ENCODE data around the gene C6orf62.
"Not testable (repeated sequence)": the region's sequence is repeated elsewhere in the genome, so short reads cannot be mapped to it uniquely, and the experiment has no call there.

Gene C6orf62

DNA sequence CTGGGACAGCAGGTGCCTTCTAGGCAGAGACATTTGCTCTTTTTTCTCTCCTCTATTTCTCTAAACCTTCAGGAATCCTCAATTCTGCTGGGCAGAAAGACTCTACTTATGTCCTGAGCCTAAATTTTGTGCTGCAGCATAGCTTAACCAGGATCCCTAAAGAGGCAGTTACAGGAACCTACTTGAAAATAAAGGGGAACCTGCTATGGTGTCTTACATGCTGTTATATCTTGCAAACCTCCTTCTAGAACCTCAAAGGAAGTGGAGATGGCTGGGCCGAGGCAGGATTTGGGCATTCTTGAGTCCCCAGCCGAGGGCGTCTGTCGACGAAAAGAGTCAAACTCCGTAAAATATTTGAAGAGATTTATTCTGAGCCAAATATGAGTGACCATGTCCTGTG, 38.7 kb upstream of the C6orf62 start:
- Histone ChIP-seq H3K4me1 (ENCODE audit: control insufficient read depth, insufficient read depth, low read length, poor library complexity, severe bottlenecking) (no peaks in the 10 kb centered on the region), H3K4me3 (ENCODE audit: extremely low read depth, insufficient read depth, low read length, poor library complexity, severe bottlenecking) (no peak overlapping the region), H3K36me3 (ENCODE audit: control insufficient read depth, insufficient read depth, low read length) (no peaks in the 10 kb centered on the region), H3K9me3 (ENCODE audit: control insufficient read depth, low read length) (peaks cover 4% of the 10 kb centered on the region), H3K27ac (ENCODE audit: low read depth, low read length, severe bottlenecking) (no peak overlapping the region)
- WGBS, 2 experiments (ENCODE audit: insufficient coverage in 2 of 2) = 97 to 98% methylated on average over 5 to 6 of the region's 6 CpGs

DNA sequence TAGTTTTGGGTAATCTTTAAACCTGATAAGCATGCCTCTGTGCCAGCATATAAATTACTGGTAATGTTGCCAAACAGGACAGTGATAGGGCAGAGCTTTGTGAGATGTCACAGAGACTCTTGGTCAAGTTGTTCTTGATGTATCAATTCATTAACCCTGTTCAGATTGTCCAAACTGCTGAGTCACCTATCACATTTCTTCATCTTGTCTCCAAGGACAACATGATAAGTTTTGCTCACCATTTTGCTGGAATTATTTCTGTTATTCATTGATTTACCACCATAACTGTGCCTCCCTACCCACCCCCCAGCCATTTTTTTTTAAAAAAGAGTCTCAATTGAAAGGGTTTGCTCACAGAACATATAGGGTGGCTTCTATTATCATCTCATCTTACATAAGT, 36.3 kb upstream of the C6orf62 start:
- no peak overlapping the region for H3K4me3 ChIP-seq (ENCODE audit: extremely low read depth, insufficient read depth, low read length, poor library complexity, severe bottlenecking)
- H3K9me3 ChIP-seq (ENCODE audit: control insufficient read depth, low read length) = peaks cover 4% of the 10 kb centered on the region
- no peak overlapping the region for H3K27ac ChIP-seq (ENCODE audit: low read depth, low read length, severe bottlenecking)
- H3K4me1 ChIP-seq (ENCODE audit: control insufficient read depth, insufficient read depth, low read length, poor library complexity, severe bottlenecking) = no peaks in the 10 kb centered on the region
- no peaks in the 10 kb centered on the region for H3K36me3 ChIP-seq (ENCODE audit: control insufficient read depth, insufficient read depth, low read length)

DNA sequence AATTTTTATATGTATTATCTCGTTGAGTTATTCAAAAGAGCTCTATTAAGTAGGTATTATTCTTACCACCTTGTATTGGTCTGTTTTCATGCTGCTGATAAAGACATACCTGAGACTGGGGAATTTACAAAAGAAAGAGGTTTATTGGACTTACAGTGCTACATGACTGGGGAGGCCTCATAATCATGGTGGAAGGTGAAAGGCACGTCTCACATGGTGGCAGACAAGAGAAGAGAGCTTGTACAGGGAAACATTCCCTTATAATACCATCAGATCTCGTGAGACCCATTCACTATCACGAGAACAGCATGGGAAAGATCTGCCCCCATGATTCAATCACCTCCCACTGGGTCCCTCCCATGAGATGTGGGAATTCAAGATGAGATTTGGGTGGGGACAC, 35.4 kb upstream of the C6orf62 start:
- H3K27ac ChIP-seq (ENCODE audit: low read depth, low read length, severe bottlenecking); H3K9me3 ChIP-seq (ENCODE audit: control insufficient read depth, low read length); H3K4me3 ChIP-seq (ENCODE audit: extremely low read depth, insufficient read depth, low read length, poor library complexity, severe bottlenecking); H3K4me1 ChIP-seq (ENCODE audit: control insufficient read depth, insufficient read depth, low read length, poor library complexity, severe bottlenecking); H3K36me3 ChIP-seq (ENCODE audit: control insufficient read depth, insufficient read depth, low read length): not testable (repeated sequence)
- WGBS, 2 experiments (ENCODE audit: insufficient coverage in 2 of 2) = no CpG with 5 or more reads among the region's 4 CpGs

DNA sequence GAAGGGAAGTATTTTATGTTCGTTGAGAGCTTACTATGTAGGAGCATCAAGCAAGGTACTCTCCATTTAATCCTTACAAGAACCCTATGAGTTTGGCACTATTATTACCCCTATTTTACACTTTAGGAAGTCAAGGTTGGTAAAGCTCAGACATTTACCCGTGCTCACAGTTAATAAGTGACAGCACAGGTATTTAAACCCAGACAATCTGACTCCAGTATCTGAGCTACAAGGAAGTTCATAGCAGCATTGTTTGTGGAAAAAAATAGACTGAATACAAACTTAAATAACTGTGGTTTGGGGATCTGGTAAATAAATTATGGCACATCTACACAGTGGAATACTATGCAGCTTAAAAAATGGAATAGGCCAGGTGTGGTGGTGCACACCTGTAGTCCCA, 34.6 kb upstream of the C6orf62 start:
- Histone ChIP-seq H3K36me3 (ENCODE audit: control insufficient read depth, insufficient read depth, low read length) (no peaks in the 10 kb centered on the region), H3K9me3 (ENCODE audit: control insufficient read depth, low read length) (peaks cover 4% of the 10 kb centered on the region), H3K4me1 (ENCODE audit: control insufficient read depth, insufficient read depth, low read length, poor library complexity, severe bottlenecking) (no peaks in the 10 kb centered on the region), H3K4me3 (ENCODE audit: extremely low read depth, insufficient read depth, low read length, poor library complexity, severe bottlenecking) (no peak overlapping the region), H3K27ac (ENCODE audit: low read depth, low read length, severe bottlenecking) (no peak overlapping the region)
- WGBS, 2 experiments (ENCODE audit: insufficient coverage in 2 of 2) = 60% methylated on average over 1 of the region's 2 CpGs; no CpG with 5 or more reads in 1 of the 2 experiments

DNA sequence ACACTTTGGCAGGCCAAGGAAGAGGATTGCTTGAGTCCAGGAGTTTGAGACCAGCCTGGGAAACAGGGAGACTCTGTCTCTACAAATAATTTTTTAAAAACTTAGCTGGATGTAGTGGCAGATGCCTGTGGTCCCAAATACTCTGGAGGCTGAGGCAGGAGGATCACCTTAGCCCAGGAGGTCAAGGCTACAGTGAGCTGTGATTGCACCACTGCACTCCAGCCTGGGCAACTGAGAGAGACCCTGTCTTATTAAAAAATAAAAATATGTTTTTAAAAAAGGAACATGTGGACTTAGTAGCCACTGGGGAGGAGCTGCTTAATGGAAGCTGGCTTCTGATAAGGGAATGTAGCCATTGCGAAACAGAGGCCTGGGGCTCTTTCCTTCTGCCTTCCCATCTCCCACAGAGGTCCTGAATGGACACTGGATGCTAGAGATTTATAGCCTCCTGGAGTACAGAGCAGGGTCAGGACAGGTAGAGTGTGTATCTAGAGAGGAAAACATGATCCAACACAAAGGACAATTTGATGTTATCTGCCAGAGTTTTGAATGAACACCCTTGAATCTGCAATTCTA, 34.1 kb upstream of the C6orf62 start:
- H3K4me3 ChIP-seq (ENCODE audit: extremely low read depth, insufficient read depth, low read length, poor library complexity, severe bottlenecking) = no peak overlapping the region
- WGBS, 2 experiments (ENCODE audit: insufficient coverage in 2 of 2) = 100% methylated on average over 1 of the region's 1 CpG
- H3K4me1 ChIP-seq (ENCODE audit: control insufficient read depth, insufficient read depth, low read length, poor library complexity, severe bottlenecking) = no peaks in the 10 kb centered on the region
- H3K9me3 ChIP-seq (ENCODE audit: control insufficient read depth, low read length) = peaks cover 4% of the 10 kb centered on the region
- H3K27ac ChIP-seq (ENCODE audit: low read depth, low read length, severe bottlenecking) = no peak overlapping the region
- H3K36me3 ChIP-seq (ENCODE audit: control insufficient read depth, insufficient read depth, low read length) = no peaks in the 10 kb centered on the region

DNA sequence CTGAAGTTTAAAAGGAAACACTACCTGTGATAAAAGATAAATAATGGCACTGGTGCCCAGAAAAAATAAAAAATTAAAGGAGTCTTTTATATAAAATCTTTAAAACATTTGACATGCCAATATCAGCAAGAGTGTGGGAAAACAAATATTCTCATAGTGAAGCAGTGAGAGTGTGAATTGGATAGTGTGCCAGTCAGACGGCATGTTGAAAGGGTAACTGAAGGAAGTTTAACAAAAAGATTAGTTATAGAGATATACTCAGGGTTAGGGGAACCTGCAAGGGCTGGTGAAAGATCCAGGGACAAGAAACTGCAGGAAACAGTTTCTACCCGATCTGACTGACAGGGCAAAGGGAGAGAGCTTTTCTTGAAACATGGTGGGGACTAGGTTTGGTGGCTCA, 33.5 kb upstream of the C6orf62 start:
- WGBS, 2 experiments (ENCODE audit: insufficient coverage in 2 of 2) = 95 to 96% methylated on average over 2 of the region's 2 CpGs
- Histone ChIP-seq H3K27ac (ENCODE audit: low read depth, low read length, severe bottlenecking) (no peak overlapping the region), H3K36me3 (ENCODE audit: control insufficient read depth, insufficient read depth, low read length) (no peaks in the 10 kb centered on the region), H3K4me3 (ENCODE audit: extremely low read depth, insufficient read depth, low read length, poor library complexity, severe bottlenecking) (no peak overlapping the region), H3K4me1 (ENCODE audit: control insufficient read depth, insufficient read depth, low read length, poor library complexity, severe bottlenecking) (no peaks in the 10 kb centered on the region), H3K9me3 (ENCODE audit: control insufficient read depth, low read length) (peaks cover 4% of the 10 kb centered on the region)

DNA sequence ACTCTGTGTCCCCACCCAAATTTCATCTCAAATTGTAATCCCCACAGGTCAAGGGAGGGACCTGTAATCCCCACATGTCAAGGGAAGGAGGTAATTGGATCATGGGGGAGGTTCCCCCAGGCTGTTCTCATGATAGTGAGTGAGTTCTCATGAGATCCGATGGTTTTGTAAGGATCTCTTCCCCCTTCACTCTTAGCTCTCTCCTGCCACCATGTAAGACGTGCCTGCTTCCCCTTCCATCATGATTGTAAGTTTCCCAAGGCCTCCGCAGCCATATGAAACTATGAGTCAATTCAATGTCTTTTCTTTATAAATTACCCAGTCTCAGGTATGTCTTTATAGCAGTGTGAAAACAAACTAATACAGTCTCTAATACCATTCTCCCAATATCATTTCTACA, 31.9 kb upstream of the C6orf62 start:
- 86 to 100% methylated on average over 1 to 2 of the region's 3 CpGs for WGBS, 2 experiments (ENCODE audit: insufficient coverage in 2 of 2)
- not testable (repeated sequence) for H3K36me3 ChIP-seq (ENCODE audit: control insufficient read depth, insufficient read depth, low read length); H3K4me3 ChIP-seq (ENCODE audit: extremely low read depth, insufficient read depth, low read length, poor library complexity, severe bottlenecking)

DNA sequence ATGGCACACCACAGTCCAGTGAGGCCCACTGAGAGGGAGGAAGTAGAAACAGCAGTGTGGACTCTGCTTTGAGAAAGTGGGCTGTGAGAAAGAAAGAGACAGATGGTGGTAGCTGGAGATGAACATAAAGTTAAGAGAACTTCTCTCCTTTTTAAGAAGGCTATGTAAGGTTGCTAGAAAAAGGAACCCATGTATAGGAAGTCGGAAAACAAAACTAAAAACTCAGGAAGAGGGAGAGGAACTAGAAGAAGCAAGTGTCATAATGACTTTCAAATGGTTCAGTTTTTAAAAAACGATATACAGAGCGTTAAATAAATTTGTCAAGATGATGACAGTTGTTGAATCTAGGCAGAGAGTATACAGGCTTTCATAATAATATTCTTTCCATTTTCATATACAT, 30.3 kb upstream of the C6orf62 start:
- Histone ChIP-seq H3K27ac (ENCODE audit: low read depth, low read length, severe bottlenecking) (no peak overlapping the region), H3K4me1 (ENCODE audit: control insufficient read depth, insufficient read depth, low read length, poor library complexity, severe bottlenecking) (no peaks in the 10 kb centered on the region), H3K4me3 (ENCODE audit: extremely low read depth, insufficient read depth, low read length, poor library complexity, severe bottlenecking) (no peak overlapping the region), H3K36me3 (ENCODE audit: control insufficient read depth, insufficient read depth, low read length) (no peaks in the 10 kb centered on the region), H3K9me3 (ENCODE audit: control insufficient read depth, low read length) (no peaks in the 10 kb centered on the region)
- 87 to 100% methylated on average over 1 to 3 of the region's 3 CpGs for WGBS, 2 experiments (ENCODE audit: insufficient coverage in 2 of 2)

More for the DNA sequence above, 31.9 kb upstream of the C6orf62 start:
- not testable (repeated sequence) for H3K27ac ChIP-seq (ENCODE audit: low read depth, low read length, severe bottlenecking); H3K9me3 ChIP-seq (ENCODE audit: control insufficient read depth, low read length); H3K4me1 ChIP-seq (ENCODE audit: control insufficient read depth, insufficient read depth, low read length, poor library complexity, severe bottlenecking)

DNA sequence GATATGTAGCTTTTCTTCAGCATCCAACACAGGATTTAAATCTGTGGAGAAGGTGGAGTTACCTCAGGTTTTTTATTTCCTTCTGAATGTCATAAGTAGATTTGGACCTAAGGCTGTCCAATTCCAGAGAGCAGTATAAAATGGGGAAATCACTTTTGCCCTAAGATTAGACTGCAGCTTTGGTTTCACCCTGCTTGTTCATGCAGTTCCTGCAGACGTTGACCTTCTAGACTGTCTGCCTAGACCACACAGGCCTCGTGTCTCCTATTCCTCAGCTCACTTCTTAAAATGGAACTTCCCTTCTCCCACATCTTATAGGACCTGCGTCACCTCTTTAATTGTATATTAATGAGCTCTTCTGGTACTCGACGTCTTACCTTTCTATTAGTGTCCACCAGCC, 26.0 kb upstream of the C6orf62 start:
- Histone ChIP-seq H3K27ac (ENCODE audit: low read depth, low read length, severe bottlenecking) (no peak overlapping the region), H3K4me3 (ENCODE audit: extremely low read depth, insufficient read depth, low read length, poor library complexity, severe bottlenecking) (no peak overlapping the region), H3K36me3 (ENCODE audit: control insufficient read depth, insufficient read depth, low read length) (no peaks in the 10 kb centered on the region), H3K4me1 (ENCODE audit: control insufficient read depth, insufficient read depth, low read length, poor library complexity, severe bottlenecking) (no peaks in the 10 kb centered on the region), H3K9me3 (ENCODE audit: control insufficient read depth, low read length) (no peaks in the 10 kb centered on the region)
- WGBS, 2 experiments (ENCODE audit: insufficient coverage in 2 of 2) = 95 to 96% methylated on average over 2 to 5 of the region's 5 CpGs

DNA sequence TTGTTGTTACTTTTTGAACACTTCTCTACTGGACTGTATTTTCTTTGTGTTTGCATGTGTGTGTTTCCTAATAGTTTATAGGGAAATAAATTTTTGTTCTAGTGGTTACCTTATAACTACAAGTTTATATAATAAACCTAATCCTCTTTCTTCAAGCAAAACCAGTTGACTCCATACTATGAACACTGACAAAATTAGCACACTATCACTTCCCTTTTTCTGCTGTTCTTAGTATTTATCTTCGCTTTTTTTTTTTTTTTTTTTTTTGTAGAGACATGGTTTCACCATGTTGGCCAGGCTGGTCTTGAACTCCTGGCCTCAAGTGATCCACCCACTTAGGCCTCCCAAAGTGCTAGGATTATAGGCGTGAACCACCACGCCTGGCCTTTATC, 25.0 kb upstream of the C6orf62 start:
- no peaks in the 10 kb centered on the region for H3K36me3 ChIP-seq (ENCODE audit: control insufficient read depth, insufficient read depth, low read length)
- H3K9me3 ChIP-seq (ENCODE audit: control insufficient read depth, low read length) = no peaks in the 10 kb centered on the region
- H3K27ac ChIP-seq (ENCODE audit: low read depth, low read length, severe bottlenecking) = peak overlapping the region; percentile 98
- 80% methylated on average over 1 of the region's 3 CpGs; no CpG with 5 or more reads in 1 of the 2 experiments for WGBS, 2 experiments (ENCODE audit: insufficient coverage in 2 of 2)
- no peak overlapping the region for H3K4me3 ChIP-seq (ENCODE audit: extremely low read depth, insufficient read depth, low read length, poor library complexity, severe bottlenecking)
- no peaks in the 10 kb centered on the region for H3K4me1 ChIP-seq (ENCODE audit: control insufficient read depth, insufficient read depth, low read length, poor library complexity, severe bottlenecking)

DNA sequence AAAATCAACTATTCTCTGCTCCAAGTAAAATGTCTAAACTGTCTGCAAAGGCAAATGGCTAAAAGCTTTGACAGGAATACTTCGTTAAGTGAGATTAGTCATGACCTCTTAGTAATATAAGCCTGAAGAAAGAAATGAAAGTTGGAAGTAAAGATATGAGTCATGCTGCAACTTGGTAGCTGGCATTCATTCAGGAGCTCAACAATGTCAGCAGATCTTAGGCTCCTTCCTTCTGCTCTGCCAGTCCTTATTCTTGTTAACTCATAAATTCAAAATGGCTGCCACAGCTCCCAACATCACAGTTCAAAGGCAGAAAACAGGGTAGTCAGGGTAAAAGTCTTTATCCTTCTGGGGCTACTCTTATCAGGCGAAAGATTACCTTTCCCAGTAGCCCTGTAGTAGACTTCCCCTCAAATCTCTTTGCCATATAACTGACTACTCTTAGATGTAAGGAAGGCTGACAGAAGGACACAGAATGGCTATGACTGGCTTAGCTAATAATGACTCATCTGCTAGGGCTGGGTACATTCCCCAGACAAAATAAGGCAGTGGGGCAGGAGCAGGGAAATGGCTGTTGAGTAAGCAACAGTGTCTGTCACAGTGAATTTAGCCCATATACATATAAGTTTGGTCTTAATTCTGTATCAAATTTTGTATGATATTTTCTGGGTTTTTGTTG, 24.4 kb upstream of the C6orf62 start:
- WGBS, 2 experiments (ENCODE audit: insufficient coverage in 2 of 2) = 87% methylated on average over 2 of the region's 2 CpGs; no CpG with 5 or more reads in 1 of the 2 experiments
- Histone ChIP-seq H3K4me3 (ENCODE audit: extremely low read depth, insufficient read depth, low read length, poor library complexity, severe bottlenecking) (no peak overlapping the region), H3K27ac (ENCODE audit: low read depth, low read length, severe bottlenecking) (peak overlapping the region; percentile 98), H3K9me3 (ENCODE audit: control insufficient read depth, low read length) (no peaks in the 10 kb centered on the region), H3K4me1 (ENCODE audit: control insufficient read depth, insufficient read depth, low read length, poor library complexity, severe bottlenecking) (no peaks in the 10 kb centered on the region), H3K36me3 (ENCODE audit: control insufficient read depth, insufficient read depth, low read length) (no peaks in the 10 kb centered on the region)

Data from mesodermal cell (in vitro differentiated cells).